Central memory CD8-positive, alpha-beta T cell (primary cell): ENCODE results near the gene GPX4.
A peak's percentile ranks its signal among the peaks of the same experiment; 100 is the strongest.
"Not testable (repeated sequence)": the region's sequence is repeated elsewhere in the genome, so short reads cannot be mapped to it uniquely, and the experiment has no call there.

Experiments used
- ATAC-seq: fragments of 150-1000 bp; cut with Tn5 transposase; replicated peaks from 2 replicates; pipeline ENCODE4 v1.10.0; 2022; ENCODE audit warnings: mild to moderate bottlenecking, moderate FRiP score, moderate number of reproducible peaks; ENCODE audit not compliant: poor library complexity, severe bottlenecking; ENCODE audit errors: extremely low read depth
- DNase-seq, 2 donors: peaks; one replicate each; pipeline ENCODE4 v3.0.0; 2021; ENCODE audit warnings: low spot score in 2 of 2
- H3K27ac Mint-ChIP-seq: one replicate; pipeline ENCODE4 v1.8.0; 2022; ENCODE audit warnings: low read depth, mild to moderate bottlenecking, moderate library complexity, mixed read lengths
- H3K27me3 Mint-ChIP-seq: one replicate; pipeline ENCODE4 v1.8.0; 2022; ENCODE audit warnings: mixed read lengths
- H3K36me3 Mint-ChIP-seq: one replicate; pipeline ENCODE4 v1.8.0; 2022; ENCODE audit warnings: mild to moderate bottlenecking, moderate library complexity, mixed read lengths; ENCODE audit not compliant: insufficient read depth
- H3K4me1 Mint-ChIP-seq: one replicate; pipeline ENCODE4 v1.8.0; 2022; ENCODE audit warnings: mixed read lengths
- H3K4me3 Mint-ChIP-seq: one replicate; pipeline ENCODE4 v1.8.0; 2022; ENCODE audit warnings: mild to moderate bottlenecking, moderate library complexity, mixed read lengths
- H3K9me3 Mint-ChIP-seq: one replicate; pipeline ENCODE4 v1.8.0; 2022; ENCODE audit warnings: mixed read lengths

GPX4 gene

DNA sequence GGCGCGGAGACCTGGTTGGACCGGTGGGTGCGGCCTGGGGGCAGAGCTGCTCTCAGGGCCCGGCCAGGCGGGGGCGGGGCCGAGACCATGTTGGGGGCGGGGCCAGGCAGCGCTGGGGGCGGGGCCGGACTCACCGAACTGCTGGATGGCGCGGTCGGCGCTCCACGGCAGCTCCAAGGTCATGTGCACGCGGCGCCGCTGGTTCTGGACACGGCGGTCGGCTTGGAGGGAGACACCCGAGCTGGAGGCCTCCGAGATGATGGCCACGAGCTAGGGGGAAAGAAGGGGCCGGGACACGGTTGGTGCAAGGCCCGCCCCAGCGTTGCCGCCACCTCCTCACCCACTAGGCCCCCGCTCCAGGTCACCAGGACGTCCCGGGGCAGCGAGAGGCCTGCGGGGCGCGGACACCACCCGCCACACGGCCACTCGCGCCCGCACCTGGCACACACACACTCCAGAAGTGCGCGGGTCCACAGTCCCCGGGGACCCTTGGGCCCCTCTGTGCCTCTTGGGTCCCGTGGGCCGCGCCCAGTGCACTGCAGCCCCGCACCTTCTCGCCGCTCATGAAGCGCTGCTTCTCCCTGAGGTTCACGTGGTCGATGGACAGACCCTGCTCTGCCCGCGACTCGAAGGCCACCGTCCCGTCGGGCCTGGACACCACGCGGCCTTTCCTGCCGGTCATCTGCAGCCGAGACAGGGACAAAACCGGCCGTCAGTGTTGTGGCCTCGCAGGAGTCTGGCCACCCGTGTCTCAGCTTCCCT, 8.7 kb downstream of the GPX4 start:
- H3K27ac Mint-ChIP-seq, result no peak overlapping the region
- no peaks in the 10 kb centered on the region for H3K27me3 Mint-ChIP-seq
- no peak overlapping the region for H3K4me3 Mint-ChIP-seq
- ATAC-seq, result no peak
- no peaks in the 10 kb centered on the region for H3K4me1 Mint-ChIP-seq
- H3K36me3 Mint-ChIP-seq, result peaks cover 17% of the 10 kb centered on the region
- no peak for DNase-seq
- no peaks in the 10 kb centered on the region for H3K9me3 Mint-ChIP-seq

- Mint-ChIP-seq H3K9me3 (no peaks in the 10 kb centered on the region), H3K4me3 (no peak overlapping the region), H3K36me3 (peaks cover 19% of the 10 kb centered on the region), H3K27ac (no peak overlapping the region), H3K4me1 (no peaks in the 10 kb centered on the region), H3K27me3 (no peaks in the 10 kb centered on the region)
- peak; percentile 68 to 76 for DNase-seq
- ATAC-seq, result peak; percentile 79
These were observed 9.5 kb downstream of the GPX4 start for GRCh38 chr19:1113030-1113985.

DNA sequence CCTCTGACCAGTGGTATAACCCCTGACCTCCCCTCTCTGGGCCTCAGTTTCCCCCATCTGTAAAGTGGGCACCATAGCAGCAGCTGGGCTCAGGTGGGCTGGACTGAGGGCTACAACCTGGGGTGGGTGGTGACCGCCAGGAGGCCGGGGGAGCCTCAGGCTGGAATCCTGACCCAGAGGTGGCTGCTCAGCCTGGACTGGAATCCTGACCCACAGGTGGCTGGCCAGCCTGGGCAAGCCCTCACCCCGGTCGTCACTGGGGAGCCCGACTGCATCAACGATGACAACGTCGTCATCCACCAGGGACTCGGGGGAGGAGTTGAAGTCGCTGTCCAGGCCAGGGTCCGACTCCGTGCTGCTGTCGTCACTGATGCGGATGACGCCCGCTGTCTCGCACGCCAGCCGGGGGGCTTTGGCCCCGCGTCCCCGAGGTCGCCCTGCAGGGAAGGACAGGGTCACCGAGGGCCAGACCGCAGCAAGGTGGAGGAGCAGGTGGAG, 10.2 kb downstream of the GPX4 start:
- H3K36me3 Mint-ChIP-seq, result peaks cover 21% of the 10 kb centered on the region
- H3K4me3 Mint-ChIP-seq, result no peak overlapping the region
- H3K4me1 Mint-ChIP-seq, result no peaks in the 10 kb centered on the region
- H3K9me3 Mint-ChIP-seq, result no peaks in the 10 kb centered on the region
- no peaks in the 10 kb centered on the region for H3K27me3 Mint-ChIP-seq
- DNase-seq, result no peak
- no peak overlapping the region for H3K27ac Mint-ChIP-seq
- ATAC-seq, result no peak

GRCh38 chr19:1114728-1115127, 10.9 kb downstream of the GPX4 start:
- not testable (repeated sequence) for H3K27ac Mint-ChIP-seq, DNase-seq, H3K9me3 Mint-ChIP-seq, H3K4me1 Mint-ChIP-seq, H3K27me3 Mint-ChIP-seq, H3K4me3 Mint-ChIP-seq, ATAC-seq
- peaks cover 22% of the 10 kb centered on the region for H3K36me3 Mint-ChIP-seq

GRCh38 chr19:1115646-1116420, 12.0 kb downstream of the GPX4 start:
- DNase-seq, result no peak
- Mint-ChIP-seq H3K4me3 (no peak overlapping the region), H3K9me3 (no peaks in the 10 kb centered on the region), H3K36me3 (peaks cover 24% of the 10 kb centered on the region), H3K4me1 (no peaks in the 10 kb centered on the region), H3K27ac (no peak overlapping the region), H3K27me3 (no peaks in the 10 kb centered on the region)
- no peak for ATAC-seq

DNA sequence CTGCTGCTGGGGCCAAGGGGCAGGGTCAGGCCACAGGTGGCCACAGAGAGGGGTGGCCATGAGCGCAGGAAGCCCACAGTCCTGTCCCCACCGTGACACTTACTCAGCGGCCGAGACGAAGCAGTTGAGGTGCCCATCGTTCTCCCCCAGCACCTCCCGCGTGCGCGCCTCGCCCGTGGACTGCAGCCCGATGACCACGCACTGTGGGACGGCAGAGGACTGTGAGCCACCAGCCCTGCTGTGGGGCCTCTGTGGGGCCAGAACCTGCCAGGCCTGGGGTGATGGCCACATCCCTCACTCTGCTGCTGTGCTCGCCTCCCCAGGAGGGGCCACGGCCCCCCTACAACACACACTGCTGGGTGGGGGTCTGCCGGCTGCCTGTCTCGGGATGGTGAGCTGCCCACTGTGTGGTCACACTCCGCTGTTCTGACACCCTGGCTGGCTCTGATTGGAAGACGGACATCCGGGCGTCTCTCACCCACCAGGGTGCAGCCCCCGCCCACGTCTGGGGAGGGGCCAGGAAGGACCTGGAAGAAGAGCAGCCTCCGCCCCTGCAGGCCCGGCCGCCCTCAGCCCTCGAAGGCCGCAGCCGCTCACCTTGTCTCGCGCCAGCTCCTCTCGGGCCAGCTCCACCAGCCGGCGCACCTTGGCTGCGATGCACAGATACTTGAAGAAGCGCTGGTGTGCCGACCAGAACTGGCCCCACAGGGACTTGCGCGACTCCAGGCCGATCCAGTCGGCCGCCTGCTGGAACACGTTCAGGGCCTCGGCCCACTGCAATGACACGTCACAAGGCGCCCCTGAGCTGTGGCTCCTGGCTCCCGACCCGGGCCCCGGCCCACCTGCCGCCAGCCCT, 13.2 kb downstream of the GPX4 start:
- H3K4me3 Mint-ChIP-seq, result no peak overlapping the region
- H3K27me3 Mint-ChIP-seq, result no peaks in the 10 kb centered on the region
- no peak overlapping the region for H3K27ac Mint-ChIP-seq
- peaks cover 30% of the 10 kb centered on the region for H3K36me3 Mint-ChIP-seq
- no peak for ATAC-seq
- no peak for DNase-seq
- H3K9me3 Mint-ChIP-seq, result no peaks in the 10 kb centered on the region
- no peaks in the 10 kb centered on the region for H3K4me1 Mint-ChIP-seq

DNA sequence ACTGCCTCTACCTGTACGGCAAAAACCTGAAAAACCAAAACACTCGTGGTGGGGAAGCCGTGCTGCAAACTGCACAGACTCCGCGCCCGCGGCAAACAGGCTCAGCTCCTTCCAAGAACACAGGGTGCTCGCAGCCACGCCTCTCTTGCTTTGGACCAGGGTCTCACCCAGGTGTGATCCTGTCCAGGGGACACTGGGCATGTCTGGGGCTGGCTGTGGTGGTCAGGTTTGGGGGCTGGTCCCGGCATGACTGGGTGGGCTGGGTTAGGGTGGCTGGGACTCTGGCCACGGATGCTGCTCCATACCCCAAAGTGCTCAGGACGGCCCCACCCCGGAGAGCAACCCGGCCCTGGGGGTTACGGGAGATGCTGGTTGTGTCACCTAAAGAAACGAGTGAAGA, 13.9 kb downstream of the GPX4 start:
- Mint-ChIP-seq H3K36me3 (peaks cover 30% of the 10 kb centered on the region), H3K27me3 (no peaks in the 10 kb centered on the region), H3K4me1 (no peaks in the 10 kb centered on the region), H3K4me3 (no peak overlapping the region), H3K27ac (no peak overlapping the region), H3K9me3 (no peaks in the 10 kb centered on the region)
- DNase-seq (no peak), ATAC-seq (no peak)

- ATAC-seq, result no peak
- H3K36me3 Mint-ChIP-seq, result peaks cover 32% of the 10 kb centered on the region
- no peaks in the 10 kb centered on the region for H3K9me3 Mint-ChIP-seq
- no peaks in the 10 kb centered on the region for H3K27me3 Mint-ChIP-seq
- no peak for DNase-seq
- H3K4me1 Mint-ChIP-seq, result no peaks in the 10 kb centered on the region
- no peak overlapping the region for H3K27ac Mint-ChIP-seq
- no peak overlapping the region for H3K4me3 Mint-ChIP-seq
These were observed 15.2 kb downstream of the GPX4 start for GRCh38 chr19:1118999-1119398.

- Mint-ChIP-seq H3K9me3 (no peaks in the 10 kb centered on the region), H3K27ac (no peak overlapping the region), H3K4me1 (no peaks in the 10 kb centered on the region), H3K36me3 (peaks cover 32% of the 10 kb centered on the region), H3K27me3 (no peaks in the 10 kb centered on the region), H3K4me3 (no peak overlapping the region)
- DNase-seq, result no peak
- no peak for ATAC-seq
These were observed 15.9 kb downstream of the GPX4 start for GRCh38 chr19:1119475-1120217.

DNA sequence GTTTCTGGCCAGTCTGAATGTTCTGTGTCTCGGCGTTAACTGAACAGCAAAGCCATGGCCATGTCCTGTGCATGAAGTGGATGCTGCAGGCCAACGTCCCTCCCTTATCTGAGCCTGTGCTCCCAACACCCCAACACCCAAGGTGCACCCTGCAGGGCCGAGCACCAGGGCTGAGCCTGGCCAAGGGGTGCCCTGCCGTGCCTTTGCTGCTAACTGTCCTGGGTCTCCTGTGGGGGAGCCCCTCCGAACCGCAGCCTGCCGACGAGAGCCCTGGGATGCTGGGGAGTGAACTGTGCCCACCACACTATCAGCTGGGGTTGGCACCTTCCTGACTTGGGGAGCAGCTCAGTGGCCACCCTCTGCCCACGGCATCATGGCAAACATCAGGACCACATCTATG, 17.6 kb downstream of the GPX4 start:
- H3K4me3 Mint-ChIP-seq, result no peak overlapping the region
- peaks cover 40% of the 10 kb centered on the region for H3K36me3 Mint-ChIP-seq
- H3K27me3 Mint-ChIP-seq, result no peaks in the 10 kb centered on the region
- H3K27ac Mint-ChIP-seq, result no peak overlapping the region
- no peaks in the 10 kb centered on the region for H3K4me1 Mint-ChIP-seq
- no peaks in the 10 kb centered on the region for H3K9me3 Mint-ChIP-seq
- ATAC-seq, result no peak
- DNase-seq, result no peak
